BLaER1 treated with 17β-estradiol and CSF1 and Interleukin-3, amounts not matched to agents 10 nM and 100 nM (cell line): Measurements from ENCODE around the gene ABCB9.

ENCODE experiments used
- H3K27ac ChIP-seq, 11 experiments: shearing (Covaris generic); formaldehyde crosslinking; 2 replicates each; pipeline ENCODE4 v1.8.1; 2022
- H3K27me3 ChIP-seq, 11 experiments: shearing (Covaris generic); formaldehyde crosslinking; 2 replicates each; pipeline ENCODE4 v1.8.1; 2022
- H3K36me3 ChIP-seq, 11 experiments: shearing (Covaris generic); formaldehyde crosslinking; 2 replicates each; pipeline ENCODE4 v1.8.1; 2022
- H3K4me1 ChIP-seq, 10 experiments: shearing (Covaris generic); formaldehyde crosslinking; 2 replicates each; pipeline ENCODE4 v1.8.1; 2022
- H3K4me2 ChIP-seq, 11 experiments: shearing (Covaris generic); formaldehyde crosslinking; 2 replicates each; pipeline ENCODE4 v1.8.1; 2022
- H3K4me3 ChIP-seq, 10 experiments: shearing (Covaris generic); formaldehyde crosslinking; 2 replicates each; pipeline ENCODE4 v1.8.1; 2022
- H3K9ac ChIP-seq, 11 experiments: shearing (Covaris generic); formaldehyde crosslinking; 2 replicates each; pipeline ENCODE4 v1.8.1; 2022
- H3K9me3 ChIP-seq, 11 experiments: shearing (Covaris generic); formaldehyde crosslinking; replicated peaks in 1 of 11; 2 replicates each; pipeline ENCODE4 v1.8.1; 2022
- H4K20me1 ChIP-seq, 11 experiments: shearing (Covaris generic); formaldehyde crosslinking; 2 replicates each; pipeline ENCODE4 v1.8.1; 2022
- Cebpa-rat ChIP-seq, 11 experiments: shearing (Covaris generic); IDR thresholded peaks; 2 replicates each; pipeline ENCODE4 v1.8.1; 2022

The ABCB9 gene

GRCh38 chr12:122981587-122982476 is 15.6 kb upstream of the ABCB9 start:
- H3K9ac ChIP-seq, result peak overlapping the region; percentile 87 to 100 (median 94)
- H3K4me3 ChIP-seq, result peak overlapping the region; percentile 82 to 97 (median 96)
- no peak for TF ChIP-seq Cebpa-rat (IDR thresholded peaks at IDR 0.05)

GRCh38 chr12:122981036-122981471 is 14.8 kb upstream of the ABCB9 start:
- H3K36me3 ChIP-seq, result peaks cover 12 to 72% (median 46%) of the 10 kb centered on the region in 11 experiments; a peak in 21 of 22 replicates
- peak overlapping the region; percentile 82 to 100 (median 92) for H3K27ac ChIP-seq
- H3K4me3 ChIP-seq, result peak overlapping the region; percentile 82 to 97 (median 96)
- H3K9ac ChIP-seq, result peak overlapping the region; percentile 87 to 100 (median 94)
- no peaks in the 10 kb centered on the region for H3K9me3 ChIP-seq
- peaks cover 24 to 63% (median 40%) of the 10 kb centered on the region in 11 experiments; a peak in 20 of 22 replicates for H4K20me1 ChIP-seq
- TF ChIP-seq Cebpa-rat (IDR thresholded peaks at IDR 0.05), result no peak
- peaks cover 66 to 83% (median 79%) of the 10 kb centered on the region in 10 experiments for H3K4me1 ChIP-seq
- no peaks in the 10 kb centered on the region for H3K27me3 ChIP-seq
- peak overlapping the region; percentile 89 to 99 (median 96) for H3K4me2 ChIP-seq

More at GRCh38 chr12:122981587-122982476, 15.6 kb upstream of the ABCB9 start:
- Histone ChIP-seq H3K27ac (peak overlapping the region; percentile 82 to 100 (median 92); a peak in 20 of 22 replicates), H3K4me1 (peaks cover 59 to 75% (median 72%) of the 10 kb centered on the region in 10 experiments), H3K4me2 (peak overlapping the region; percentile 89 to 99 (median 96)), H3K9me3 (no peaks in the 10 kb centered on the region), H4K20me1 (peaks cover 24 to 63% (median 40%) of the 10 kb centered on the region in 11 experiments; a peak in 20 of 22 replicates), H3K36me3 (peaks cover 11 to 74% (median 45%) of the 10 kb centered on the region in 11 experiments; a peak in 21 of 22 replicates), H3K27me3 (no peaks in the 10 kb centered on the region)

GRCh38 chr12:122980183-122981035 is 14.1 kb upstream of the ABCB9 start, which contains the start of gene ARL6IP4:
ARL6IP4 (plus strand) TSS chr12:122980681; CDS start chr12:122981140, 459 bp downstream.
- Histone ChIP-seq H3K27me3 (no peaks in the 10 kb centered on the region), H3K4me2 (peak within 1 kb of the TSS; percentile 89 to 99 (median 96)), H3K9ac (peak within 1 kb of the TSS; percentile 87 to 100 (median 94)), H3K27ac (peak within 1 kb of the TSS; percentile 82 to 100 (median 92)), H3K9me3 (no peaks in the 10 kb centered on the region), H3K4me1 (peaks cover 71 to 87% (median 84%) of the 10 kb centered on the region in 10 experiments), H3K4me3 (peak within 1 kb of the TSS; percentile 82 to 97 (median 96)), H3K36me3 (peaks cover 12 to 66% (median 46%) of the 10 kb centered on the region in 11 experiments; a peak in 20 of 22 replicates), H4K20me1 (peaks cover 24 to 57% (median 40%) of the 10 kb centered on the region in 11 experiments; a peak in 20 of 22 replicates)
- no peak for TF ChIP-seq Cebpa-rat (IDR thresholded peaks at IDR 0.05)

GRCh38 chr12:122979908-122980182 is 13.6 kb upstream of the ABCB9 start:
- no peak for TF ChIP-seq Cebpa-rat (IDR thresholded peaks at IDR 0.05)
- no peaks in the 10 kb centered on the region for H3K27me3 ChIP-seq
- peaks cover 67 to 82% (median 79%) of the 10 kb centered on the region in 10 experiments for H3K4me1 ChIP-seq
- H4K20me1 ChIP-seq, result peaks cover 24 to 51% (median 38%) of the 10 kb centered on the region in 11 experiments; a peak in 20 of 22 replicates
- H3K4me2 ChIP-seq, result peak overlapping the region; percentile 89 to 99 (median 96)
- H3K4me3 ChIP-seq, result peak overlapping the region; percentile 82 to 97 (median 96)
- no peaks in the 10 kb centered on the region for H3K9me3 ChIP-seq
- peak overlapping the region; percentile 82 to 100 (median 92); a peak in 21 of 22 replicates for H3K27ac ChIP-seq
- peaks cover 12 to 61% (median 46%) of the 10 kb centered on the region in 11 experiments; a peak in 20 of 22 replicates for H3K36me3 ChIP-seq
- peak overlapping the region; percentile 87 to 100 (median 94) for H3K9ac ChIP-seq

GRCh38 chr12:122979001-122979907 is 13.0 kb upstream of the ABCB9 start:
- peak overlapping the region; percentile 89 to 99 (median 96) for H3K4me2 ChIP-seq
- peak overlapping the region; percentile 82 to 97 (median 96) for H3K4me3 ChIP-seq
- no peak for TF ChIP-seq Cebpa-rat (IDR thresholded peaks at IDR 0.05)
- H3K27ac ChIP-seq, result peak overlapping the region in 10 of 11 experiments; percentile 29 to 100 (median 92); a peak in 16 of 22 replicates
- H3K4me1 ChIP-seq, result peaks cover 61 to 76% (median 74%) of the 10 kb centered on the region in 10 experiments
- H3K36me3 ChIP-seq, result peaks cover 12 to 55% (median 44%) of the 10 kb centered on the region in 11 experiments; a peak in 20 of 22 replicates
- peaks cover 24 to 45% (median 32%) of the 10 kb centered on the region in 11 experiments; a peak in 20 of 22 replicates for H4K20me1 ChIP-seq
- H3K27me3 ChIP-seq, result no peaks in the 10 kb centered on the region
- H3K9ac ChIP-seq, result peak overlapping the region; percentile 87 to 100 (median 94)
- H3K9me3 ChIP-seq, result no peaks in the 10 kb centered on the region

- Histone ChIP-seq H4K20me1 (peaks cover 19 to 39% (median 26%) of the 10 kb centered on the region in 11 experiments; a peak in 20 of 22 replicates), H3K9me3 (no peaks in the 10 kb centered on the region), H3K4me1 (peaks cover 60 to 75% (median 72%) of the 10 kb centered on the region in 10 experiments), H3K27me3 (no peaks in the 10 kb centered on the region), H3K4me2 (peak overlapping the region; percentile 89 to 99 (median 96); a peak in 20 of 22 replicates), H3K36me3 (peaks cover 12 to 50% (median 44%) of the 10 kb centered on the region in 11 experiments; a peak in 20 of 22 replicates), H3K4me3 (no peak overlapping the region), H3K27ac (peak overlapping the region in 1 of 11 experiments; percentile 100; a peak in 3 of 22 replicates), H3K9ac (peak overlapping the region in 9 of 11 experiments; percentile 6 to 100 (median 94); a peak in 10 of 22 replicates)
- TF ChIP-seq Cebpa-rat (IDR thresholded peaks at IDR 0.05), result no peak
Measured at GRCh38 chr12:122978507-122978955, 12.3 kb upstream of the ABCB9 start.

- Histone ChIP-seq H4K20me1 (peaks cover 13 to 32% (median 19%) of the 10 kb centered on the region in 11 experiments; a peak in 20 of 22 replicates), H3K4me3 (no peak overlapping the region), H3K4me2 (peak overlapping the region in 5 of 11 experiments; percentile 93 to 98 (median 94); a peak in 9 of 22 replicates), H3K36me3 (peaks cover 9 to 44% (median 38%) of the 10 kb centered on the region in 11 experiments; a peak in 20 of 22 replicates), H3K9ac (peak overlapping the region in 10 of 11 experiments; percentile 5 to 100 (median 94); a peak in 14 of 22 replicates), H3K4me1 (peaks cover 54 to 68% (median 66%) of the 10 kb centered on the region in 10 experiments), H3K9me3 (no peaks in the 10 kb centered on the region), H3K27ac (peak overlapping the region in 1 of 11 experiments; percentile 100; a peak in 1 of 22 replicates), H3K27me3 (no peaks in the 10 kb centered on the region)
- TF ChIP-seq Cebpa-rat (IDR thresholded peaks at IDR 0.05), result no peak
Measured at GRCh38 chr12:122977655-122978392, 11.6 kb upstream of the ABCB9 start.
